RKO (cell line): ENCODE results near the gene WEE2.

Experiments
- DNase-seq: peaks from one replicate; pipeline ENCODE4 v3.0.0-alpha.2; 2016; ENCODE audit warnings: low spot score

WEE2 gene

DNA sequence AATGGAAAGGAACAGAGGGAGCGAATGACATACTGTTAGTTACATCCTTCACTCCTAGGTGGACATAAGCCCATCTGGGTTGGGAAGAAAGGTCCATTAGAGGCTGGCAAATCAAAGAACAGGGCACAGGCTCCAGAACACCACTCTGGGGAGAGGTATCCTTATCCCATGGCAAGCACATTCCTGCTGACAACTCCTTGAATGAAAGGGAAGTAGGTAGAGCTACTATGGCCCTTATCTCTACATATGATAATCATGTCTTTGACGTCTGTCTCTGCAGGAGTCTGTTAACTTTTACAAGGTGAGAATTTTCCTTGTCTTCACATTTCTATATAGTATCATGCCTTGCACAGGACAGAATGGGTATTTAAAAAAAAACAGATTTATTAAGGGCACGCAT is 16.6 kb upstream of the WEE2 start:
- no peak for DNase-seq

DNA sequence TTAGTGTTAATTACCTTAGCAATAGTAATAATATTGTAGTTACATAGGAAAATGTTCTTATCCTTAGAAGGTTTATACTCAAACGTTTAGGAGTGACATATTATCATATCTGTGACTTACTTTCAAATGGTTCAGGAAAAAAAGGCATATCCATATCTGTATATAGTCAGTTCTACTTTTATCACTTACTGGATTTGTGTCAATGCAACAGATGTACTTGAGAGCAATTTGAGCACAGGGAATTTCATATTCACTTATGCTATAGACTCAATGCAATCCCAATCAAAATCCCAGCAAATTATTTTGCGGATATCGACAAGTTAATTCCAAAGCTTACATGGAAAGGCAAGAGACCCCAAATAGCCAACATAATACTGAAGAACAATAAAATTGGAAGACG is 16.2 kb upstream of the WEE2 start:
- DNase-seq = no peak

DNA sequence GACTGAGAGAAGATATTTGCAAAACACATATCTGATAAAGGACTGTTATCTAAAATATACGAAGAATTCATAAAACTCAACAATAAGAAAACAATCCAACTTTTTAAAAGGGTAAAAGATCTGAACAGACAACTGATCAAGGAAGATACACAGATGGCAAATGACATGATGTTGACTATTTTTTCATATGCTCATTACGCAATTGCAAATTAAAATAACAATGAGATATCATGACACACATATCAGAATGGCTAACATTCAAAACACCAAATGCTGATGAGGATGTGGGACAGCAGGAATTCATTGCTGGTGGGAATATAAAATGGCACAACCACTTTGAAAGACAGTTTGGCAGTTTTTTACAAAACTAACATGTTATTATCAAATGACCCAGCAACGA is 15.1 kb upstream of the WEE2 start:
- no peak for DNase-seq

DNA sequence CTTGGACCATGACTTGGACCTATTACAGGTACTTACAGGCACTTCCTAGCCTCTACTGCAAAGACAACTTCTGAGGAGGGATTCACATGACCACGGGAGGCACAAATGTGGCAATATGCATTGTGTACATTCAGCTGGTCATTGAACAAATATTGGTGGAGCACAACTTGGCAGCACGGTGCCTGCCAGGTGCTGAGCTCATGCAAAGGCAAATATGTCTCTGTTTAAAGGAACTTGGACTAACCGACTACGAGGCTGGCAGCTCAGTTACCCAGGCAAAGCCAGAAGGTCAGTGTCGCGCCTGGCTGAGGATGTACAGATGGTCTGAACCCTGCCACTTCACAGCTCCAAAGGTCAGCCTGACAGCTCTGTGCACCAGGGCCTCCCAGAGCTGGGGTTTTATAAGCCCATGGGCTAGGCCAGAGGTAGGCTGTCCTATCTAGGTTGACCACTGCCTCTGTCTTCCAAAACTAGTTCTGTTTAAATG is 12.3 kb upstream of the WEE2 start:
- no peak for DNase-seq

DNA sequence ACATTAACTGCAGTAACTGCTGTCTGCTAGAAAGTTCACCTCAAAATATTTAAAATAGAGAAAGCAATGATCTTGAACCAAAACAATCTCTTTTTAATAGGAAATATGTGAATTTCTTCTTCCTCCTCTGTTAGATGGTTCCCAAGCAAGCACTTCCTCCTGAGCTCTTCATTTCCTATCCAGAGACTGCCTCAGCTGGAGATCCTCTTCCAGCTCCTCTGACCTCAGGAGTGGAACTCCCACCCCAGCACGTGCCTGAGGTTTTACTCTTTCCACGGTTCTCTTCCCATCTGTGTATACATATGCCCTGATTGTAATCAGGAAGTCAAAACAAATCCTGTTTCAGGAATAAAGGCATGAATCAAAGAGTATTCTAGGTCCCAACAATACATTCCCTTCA is 11.8 kb upstream of the WEE2 start:
- no peak for DNase-seq

DNA sequence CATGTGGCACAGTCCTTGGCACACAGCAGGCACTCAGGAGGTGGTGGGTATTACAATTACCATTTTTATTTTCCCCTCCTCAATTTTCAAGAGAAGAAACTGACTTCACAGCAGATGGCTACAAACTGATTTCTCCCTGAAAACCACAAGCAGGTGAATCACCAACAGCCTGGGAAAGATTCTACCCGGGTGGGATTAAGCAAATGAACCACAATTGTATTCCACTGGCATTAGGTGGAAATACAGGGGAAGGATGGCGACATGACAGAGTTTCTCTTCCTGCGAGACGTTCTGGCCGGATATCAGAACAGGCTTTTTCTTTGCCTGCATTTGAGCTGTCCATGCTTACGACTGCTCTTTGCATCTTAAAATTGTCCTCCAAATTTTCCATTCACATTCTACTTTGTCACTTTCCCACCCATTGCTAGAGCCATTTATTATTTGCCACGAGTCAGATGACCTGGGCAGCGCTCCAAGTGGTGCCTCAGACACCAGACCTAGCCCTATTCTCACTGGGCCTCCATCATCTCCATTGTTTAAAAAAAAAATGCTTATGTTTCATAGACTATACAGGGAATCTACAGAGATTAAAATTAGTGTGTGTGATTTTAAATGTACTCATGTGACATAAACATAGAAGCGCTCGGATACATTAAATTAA is 10.8 kb upstream of the WEE2 start:
- peak; percentile 30 for DNase-seq

DNA sequence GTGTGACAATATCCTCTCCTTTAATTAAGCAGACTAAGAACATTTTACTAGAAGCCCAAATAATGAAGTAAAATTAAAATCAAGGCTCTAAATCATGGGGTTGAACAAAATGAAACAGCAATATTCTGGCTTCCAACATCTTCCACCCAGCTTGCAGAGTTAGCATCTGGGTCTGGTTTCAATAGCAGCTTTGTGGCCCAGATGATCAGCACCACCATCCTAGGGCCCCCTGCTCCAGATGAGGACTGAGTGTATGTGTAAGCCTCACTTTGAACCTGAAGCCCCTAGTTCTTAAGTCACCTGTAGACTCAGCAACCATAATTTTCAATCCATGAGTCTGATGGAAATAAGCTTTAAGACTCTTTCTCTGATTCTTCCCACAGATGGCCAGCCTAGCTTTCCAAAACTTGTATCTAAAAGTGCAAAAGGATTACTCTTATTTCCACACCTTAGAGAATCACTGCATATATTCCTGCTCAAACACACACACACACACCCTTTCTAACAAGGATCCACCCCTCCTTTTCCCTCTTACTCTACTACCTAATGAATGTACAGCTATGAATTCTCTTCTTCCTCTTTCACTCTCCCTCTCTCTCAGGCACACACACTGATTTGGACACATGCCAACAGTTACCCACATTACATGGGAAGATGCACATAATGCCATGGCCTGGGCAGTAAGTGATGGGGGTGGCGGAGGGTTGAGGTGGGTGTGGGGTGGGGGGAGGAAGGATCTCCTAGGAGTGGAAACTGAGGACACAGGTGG is 9.7 kb upstream of the WEE2 start:
- DNase-seq = no peak

DNA sequence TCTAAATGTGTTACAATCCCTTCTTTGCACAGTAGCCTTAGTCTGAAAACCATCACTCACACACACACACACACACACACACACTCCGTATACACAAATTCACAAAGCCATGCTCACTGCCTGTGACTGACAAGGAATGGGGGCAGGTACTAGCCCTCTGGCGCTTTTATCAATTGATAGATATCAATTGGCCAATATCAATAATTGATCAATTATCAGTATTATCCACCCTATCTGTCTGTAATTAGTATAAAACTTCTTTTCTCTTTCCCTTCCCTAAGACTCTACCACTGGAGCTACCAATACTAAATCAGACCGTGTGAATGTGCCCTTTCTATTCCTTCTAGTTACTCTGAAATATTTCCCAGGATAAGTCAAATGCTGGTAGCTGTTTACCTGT is 8.3 kb upstream of the WEE2 start:
- no peak for DNase-seq

DNA sequence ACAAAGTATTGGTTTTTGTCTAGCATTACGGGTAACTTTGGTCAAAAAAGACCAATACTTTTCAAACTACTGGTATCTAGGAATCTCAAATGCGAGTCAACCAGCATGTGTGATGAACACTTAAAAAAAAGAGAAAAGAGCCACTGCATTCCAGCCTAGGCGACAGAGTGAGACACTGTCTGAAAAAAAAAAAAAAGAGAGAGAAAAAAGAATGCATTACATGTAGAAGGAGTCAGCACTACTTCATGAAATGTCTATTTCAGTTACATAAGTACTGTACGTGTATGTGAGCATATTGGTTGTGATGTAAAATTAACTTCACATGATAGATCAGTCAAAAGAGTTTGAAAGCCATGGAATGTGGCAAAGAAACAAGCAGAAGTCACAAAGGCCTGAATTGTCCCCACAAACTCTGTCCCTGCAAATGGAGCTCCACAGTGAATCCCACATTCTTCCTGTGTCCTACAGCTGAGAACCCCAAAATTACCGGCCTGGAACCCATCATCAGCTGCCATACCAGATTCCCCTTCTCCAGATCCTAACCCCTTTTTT is 7.8 kb upstream of the WEE2 start:
- peak; percentile 45 for DNase-seq

DNA sequence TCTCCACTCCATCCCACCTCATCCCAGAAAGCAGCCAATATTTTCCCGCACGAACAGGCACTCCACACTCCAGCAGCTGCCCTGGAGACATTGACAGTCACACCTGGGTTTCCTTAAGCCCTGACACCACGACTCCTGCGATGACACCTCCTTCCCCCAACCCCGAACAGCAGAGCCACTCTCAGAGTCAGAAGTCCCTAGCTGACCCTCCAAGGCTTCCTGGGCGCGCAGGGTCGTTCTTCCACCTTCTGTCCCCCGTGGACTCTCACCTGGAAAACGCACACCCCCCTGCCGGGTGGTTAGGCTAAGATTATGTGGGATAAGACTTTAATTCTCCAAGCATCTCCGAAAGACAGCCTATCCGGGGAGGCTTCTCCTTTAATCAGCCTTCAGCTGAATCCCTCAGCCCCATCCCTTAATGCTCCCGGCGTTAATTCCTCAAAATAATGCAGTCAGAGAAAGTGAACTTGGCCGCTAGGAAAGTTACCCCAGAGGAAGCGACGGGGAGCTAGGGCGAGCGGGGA is 7.2 kb upstream of the WEE2 start:
- DNase-seq = peak; percentile 27

DNA sequence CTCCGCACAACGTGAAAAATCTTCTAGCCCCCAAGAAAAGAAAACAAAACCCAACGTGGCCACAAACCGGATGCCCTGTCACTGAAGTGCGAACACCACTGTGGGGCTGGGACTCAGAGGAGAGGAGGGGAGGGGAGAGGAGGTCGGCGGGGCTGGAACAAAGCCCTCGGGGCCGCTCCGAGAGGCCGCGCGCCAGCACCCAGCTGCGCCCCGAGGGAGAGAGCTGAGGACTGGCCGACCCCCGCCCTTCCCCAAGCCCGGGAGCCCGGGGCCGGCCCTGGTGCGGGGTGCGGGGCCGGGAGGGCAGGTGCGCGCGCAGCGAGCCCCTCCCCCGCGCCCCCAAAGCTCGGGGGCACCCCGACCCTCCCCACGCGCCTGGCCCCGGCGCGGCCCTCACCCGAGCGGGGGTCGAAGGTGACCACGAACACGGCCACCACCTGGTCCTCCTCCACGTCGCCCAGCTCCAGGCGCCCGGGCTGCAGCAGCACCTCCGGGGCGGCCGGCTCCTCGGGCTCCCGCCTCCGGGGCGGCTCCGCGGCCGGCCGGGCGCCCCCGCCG is 6.6 kb upstream of the WEE2 start:
- peak; percentile 67 for DNase-seq

DNA sequence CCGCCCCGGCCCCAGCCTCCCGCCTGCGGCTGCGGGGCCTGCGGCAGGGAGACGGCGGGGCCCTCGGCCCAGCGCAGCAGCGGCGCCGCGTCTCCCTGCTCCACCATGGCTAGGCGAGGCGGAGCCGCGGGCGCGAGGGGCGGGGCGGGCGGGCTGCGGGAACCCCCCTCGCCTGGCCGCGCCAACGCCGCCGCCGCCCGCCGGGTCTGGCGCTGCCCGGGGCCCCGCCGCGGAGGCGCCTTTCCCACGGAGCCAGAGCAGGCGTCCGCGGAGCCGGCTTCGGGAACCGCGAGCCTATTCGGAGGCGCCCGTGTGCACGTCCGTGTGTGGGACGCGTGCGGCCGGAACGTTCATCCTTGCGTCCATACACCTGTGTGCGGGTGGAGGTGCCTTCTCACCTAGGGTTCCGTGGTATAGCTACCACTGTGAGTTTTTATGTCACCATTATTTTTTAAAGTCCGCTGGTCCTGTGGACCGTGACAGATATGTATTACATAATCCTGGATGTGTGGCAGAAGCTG is 6.0 kb upstream of the WEE2 start, which contains the start of gene DENND11:
Gene DENND11 (minus strand): TSS at position 120 of the 521 bp plus-strand sequence. CDS start 13 bp downstream, at position 107.
- peak; percentile 54 for DNase-seq

DNA sequence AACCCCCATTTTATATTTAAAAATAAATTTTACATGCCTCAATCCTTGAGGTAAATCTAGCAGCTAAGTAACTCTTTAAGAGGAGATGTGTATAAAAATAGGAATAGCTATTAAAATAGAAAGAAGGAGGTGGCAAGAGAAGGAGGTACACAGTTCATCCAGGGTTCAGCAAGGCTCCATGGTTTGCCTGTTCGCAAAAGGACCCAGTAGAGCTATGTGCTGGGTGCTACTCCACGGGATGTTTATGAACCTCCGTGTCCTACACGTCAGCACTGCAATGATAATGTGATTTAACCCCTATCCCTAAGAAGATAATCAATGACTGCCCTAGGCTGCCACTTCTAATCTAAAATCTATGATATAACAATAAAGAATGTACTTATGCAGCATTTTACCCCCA is 5.3 kb upstream of the WEE2 start:
- no peak for DNase-seq

DNA sequence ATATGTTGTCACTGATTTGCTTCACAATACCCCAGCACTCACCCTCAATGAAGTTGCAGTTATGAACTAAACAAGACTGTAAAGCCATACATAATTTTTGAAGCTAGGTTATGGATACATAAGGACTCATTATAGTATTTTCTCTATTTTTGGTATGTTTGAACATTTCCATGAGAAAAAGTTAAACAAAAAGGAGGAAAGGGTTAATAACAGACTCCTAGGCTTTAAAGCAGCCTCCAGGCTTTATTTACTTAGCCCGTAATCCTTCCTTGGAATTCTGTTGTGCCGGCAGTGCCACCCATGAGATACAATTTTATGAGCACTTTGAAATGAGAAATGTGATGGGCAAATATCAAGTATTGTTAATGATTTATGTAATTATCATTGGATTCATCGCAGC is 4.0 kb upstream of the WEE2 start:
- no peak for DNase-seq

DNA sequence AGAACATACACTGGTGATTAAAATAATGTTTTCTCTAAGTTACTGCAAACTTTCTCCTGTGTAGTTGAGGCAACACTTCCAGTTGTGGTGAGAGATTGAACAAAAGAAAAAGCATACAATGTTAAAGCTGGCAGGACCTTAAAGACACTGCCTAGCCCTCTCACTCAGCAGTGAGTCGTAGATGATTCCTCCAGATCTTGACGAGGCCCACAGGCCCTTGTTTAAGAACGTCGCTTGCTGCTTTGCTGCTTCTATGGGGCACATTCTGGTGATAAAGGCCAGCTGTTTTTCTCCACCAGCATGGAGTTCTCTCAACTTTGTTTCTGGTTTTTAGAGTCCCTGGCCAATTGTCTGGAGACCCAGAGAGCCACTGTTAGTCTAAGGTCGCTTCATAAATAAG is 3.4 kb upstream of the WEE2 start:
- peak; percentile 30 for DNase-seq

DNA sequence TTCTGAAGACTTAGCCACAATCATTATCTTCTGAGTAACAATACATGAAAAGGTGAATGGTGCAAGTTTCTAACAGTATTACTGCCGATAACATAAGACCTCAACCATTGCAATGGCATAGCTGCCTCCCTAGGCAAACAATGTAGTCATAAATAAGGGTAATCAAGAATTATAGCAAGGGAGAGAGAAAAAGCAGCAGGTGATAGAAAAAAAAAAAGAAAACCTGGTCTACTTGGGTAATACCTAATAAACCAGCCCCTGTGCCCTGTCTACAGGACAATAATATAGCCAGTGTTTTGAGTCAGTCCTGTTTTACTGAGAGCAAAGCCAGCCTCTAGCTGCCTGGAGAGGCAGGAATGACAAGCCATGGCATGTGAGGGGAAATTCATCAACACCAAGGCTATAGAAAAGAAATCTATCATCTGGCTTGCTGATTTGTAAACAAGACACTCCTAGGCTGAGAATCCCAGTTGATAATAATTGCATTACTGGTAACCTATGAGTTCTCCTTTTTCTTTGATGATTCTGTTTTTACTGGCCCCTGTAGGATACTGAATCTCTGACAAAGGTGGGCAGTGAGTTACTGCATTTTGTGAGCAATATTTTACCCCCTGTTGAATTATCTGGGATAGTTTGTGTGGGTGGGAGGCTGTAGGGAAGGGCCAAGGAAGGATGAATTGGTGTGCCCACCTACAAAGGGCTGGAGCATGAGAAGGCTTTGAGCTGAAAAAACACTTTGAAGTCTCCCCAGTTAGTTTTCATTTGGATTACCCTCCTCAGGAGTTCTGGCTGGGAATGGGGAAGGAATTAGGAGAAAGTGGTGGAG is 1.7 kb upstream of the WEE2 start:
- no peak for DNase-seq

DNA sequence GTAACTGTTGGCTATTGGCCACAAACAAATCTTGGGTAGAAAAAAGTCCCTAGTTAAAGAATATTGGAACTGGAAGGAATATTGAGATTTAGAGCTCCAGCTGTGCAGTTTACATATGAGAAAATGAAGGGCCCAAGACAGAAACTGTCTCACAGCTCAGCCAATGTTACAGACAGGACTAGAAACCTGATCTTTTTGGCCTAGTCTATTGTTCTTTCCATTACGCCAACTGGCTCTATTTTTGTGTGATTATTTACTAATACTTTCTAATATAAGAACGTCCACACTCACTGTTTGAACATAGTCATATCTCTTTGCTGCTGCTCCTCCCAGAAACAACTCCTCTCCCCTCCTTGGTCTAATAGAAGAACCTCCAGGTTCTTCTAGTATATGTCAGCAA is 1.2 kb downstream of the WEE2 start:
- DNase-seq = no peak

DNA sequence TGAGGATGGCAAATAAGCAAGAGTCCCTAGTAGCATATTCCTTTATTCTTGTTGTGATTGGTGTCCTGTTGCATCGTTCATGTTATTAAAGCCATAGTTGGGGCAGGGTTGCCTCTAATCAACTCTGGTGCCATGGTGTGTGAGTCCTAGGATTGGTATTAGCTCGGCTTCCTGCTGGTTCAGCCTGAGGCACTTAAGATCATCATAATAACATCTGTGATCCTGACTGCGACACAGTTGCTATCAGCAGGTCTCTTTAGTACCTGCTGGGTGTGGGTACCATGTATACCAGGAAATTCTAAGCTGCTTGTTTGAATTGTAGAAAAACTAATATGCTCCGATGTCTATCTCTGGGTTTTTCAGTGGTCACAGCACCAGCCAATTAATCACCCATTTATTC is 1.6 kb downstream of the WEE2 start:
- DNase-seq = no peak

DNA sequence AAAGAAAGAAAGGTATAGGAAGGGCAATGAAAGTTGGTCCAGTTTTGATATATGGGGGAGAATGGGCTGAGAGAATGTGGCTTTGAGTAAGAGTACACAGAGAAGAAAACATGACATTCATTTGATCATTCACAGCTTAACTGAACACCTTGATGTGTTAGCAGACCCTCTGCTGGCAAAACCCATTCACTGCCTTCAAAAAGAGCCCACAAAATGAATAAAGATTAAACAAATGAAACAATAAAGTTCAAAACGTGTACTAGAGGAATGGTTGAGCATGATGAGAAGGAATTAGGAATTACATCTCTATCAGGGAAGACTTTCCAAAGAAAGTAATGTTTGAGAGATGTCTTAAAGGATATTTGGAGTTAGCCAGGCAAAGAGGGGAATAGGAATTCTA is 2.1 kb downstream of the WEE2 start:
- DNase-seq = no peak

DNA sequence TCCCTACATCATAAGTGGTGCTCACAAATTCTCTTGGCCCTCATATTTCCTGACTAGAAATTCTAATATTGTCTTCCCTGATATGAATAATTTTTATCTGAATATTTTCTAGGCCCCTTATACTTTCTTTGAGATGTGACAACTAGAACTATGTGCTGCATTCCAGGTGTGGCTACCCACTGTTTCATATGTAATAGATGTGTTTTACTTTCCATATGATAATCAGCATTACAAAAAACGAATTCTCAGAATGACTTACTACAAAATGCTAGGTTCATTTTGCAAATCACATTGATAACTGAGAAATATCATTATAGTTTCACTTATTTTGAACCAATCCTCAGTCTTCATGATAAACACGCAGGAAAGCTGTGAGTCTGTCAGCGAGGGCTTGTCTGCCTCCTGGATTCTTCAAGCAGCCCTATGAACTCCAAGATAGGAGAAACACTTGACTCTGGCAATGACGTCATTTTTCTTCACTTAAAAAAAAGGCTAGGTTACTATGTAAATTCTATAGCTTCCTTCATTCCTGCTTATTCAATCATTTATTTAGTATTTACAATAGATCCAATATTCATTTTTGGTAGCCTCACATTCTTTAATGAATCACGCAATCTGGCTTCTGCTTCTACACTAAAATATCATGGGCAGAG is 4.6 kb downstream of the WEE2 start:
- DNase-seq = no peak

DNA sequence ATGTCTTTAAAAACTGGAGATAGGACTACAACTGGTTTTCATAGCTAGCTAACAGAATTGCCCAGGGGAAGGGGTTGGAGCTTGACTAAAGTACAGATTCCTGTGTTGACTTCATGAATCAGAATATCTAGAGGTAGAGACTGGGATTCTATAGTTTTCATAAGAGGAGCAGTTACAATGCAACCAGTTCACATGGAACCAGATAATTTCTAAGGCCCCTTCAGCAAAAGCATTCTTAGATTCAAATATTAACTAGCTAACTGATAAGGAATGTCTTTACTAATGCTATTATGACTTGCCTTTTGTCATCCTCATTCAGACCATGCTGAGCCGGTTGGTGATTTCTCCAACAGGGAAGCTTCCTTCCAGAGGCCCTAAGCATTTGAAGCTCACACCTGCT is 5.7 kb downstream of the WEE2 start:
- no peak for DNase-seq
